Measurements from ENCODE around the gene RAPGEF4.
A peak's percentile ranks its signal among the peaks of the same experiment; 100 is the strongest.
"Not testable (repeated sequence)": the region's sequence is repeated elsewhere in the genome, so short reads cannot be mapped to it uniquely, and the experiment has no call there.

RAPGEF4 gene

DNA sequence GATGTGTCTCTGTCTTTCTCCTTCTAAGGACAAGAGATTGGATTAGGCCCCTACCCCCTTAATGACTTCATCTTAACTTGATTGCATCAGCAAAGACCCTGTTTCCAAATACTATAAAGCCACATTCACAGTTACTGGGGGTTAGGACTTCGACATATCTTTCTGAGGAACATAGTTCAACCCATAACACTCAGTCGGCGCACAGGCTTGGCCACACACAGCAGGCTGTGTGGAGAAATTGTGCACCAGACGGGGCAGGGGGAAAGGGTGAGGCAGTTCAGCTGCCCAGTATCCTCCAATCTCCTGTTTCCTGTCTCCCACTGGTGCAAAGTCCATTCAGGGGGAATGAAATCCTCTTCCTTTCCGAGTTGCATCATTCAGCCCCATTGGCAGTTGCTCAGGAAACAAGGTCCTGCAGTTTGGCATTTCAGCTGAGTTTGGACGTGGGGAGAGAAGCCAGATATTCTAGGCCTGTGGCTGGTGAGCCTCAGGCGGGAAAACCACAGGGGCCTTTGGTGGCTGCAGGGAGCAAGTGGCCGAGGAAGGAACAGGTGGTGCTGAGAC, 9.4 kb upstream of the RAPGEF4 start:
- DNase-seq (ENCODE audit: low read depth, low spot score) = no peak

DNA sequence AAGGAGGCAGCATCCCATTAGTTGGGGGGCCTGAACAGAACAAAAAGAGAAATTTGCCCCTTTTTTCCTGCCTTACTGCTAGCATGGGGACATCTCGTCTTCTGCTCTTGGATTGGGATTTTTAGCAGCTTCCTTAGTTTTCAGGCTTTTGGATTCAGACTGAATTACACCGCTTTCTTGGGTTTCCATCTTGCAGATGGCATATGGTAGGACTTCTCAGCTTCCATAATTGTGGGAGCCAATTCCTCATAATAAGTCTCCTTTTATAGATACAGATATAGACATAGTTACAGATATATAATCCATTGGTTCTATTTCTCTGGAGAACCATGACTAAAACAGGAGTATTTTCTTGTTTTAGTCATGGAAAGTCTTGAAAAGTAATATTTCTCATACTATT, 5.2 kb upstream of the RAPGEF4 start:
- no peak for DNase-seq (ENCODE audit: low read depth, low spot score)

DNA sequence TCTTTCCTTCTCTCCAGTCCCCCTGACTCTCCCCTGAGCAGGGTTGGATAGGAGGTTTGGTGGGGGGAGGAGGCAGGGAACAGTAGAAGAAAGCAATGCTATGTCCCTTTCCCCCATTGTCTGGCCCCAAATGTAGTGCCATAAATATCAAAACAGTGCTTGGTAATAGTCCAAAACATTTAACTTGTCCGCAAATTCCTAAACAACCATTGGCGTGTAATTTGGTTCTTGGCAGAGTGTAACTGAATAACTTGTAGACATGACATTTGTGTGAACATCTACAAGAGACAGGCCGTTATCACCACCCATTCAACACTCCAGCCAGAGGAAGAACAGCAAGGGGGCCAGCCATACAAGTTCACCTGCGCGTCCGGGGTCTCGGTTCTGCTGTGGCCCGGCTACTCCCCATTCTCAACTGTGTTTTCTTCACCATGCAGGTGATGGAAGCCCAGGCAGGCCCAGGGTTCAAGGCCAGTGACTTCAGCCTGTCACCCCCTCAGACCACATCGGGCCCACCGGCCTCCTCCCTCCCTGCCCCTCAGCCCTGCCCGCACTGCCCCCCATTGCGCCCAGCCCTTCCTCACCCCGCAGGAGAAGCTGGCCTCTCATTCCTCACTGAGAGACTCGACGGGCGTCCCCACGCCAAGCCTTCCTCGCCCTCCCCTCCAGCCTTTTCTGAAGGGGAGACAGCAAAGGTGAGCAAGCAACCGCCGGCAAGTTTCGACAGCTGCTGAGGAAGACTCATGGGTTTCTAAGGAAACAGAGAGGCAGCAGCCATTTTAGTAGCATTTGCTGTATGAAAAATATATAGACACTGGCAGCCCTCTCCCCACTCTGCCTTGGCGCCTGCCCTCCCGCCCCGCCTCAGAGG, 699 bp upstream of the RAPGEF4 start:
- DNase-seq (ENCODE audit: low read depth, low spot score) = no peak

DNA sequence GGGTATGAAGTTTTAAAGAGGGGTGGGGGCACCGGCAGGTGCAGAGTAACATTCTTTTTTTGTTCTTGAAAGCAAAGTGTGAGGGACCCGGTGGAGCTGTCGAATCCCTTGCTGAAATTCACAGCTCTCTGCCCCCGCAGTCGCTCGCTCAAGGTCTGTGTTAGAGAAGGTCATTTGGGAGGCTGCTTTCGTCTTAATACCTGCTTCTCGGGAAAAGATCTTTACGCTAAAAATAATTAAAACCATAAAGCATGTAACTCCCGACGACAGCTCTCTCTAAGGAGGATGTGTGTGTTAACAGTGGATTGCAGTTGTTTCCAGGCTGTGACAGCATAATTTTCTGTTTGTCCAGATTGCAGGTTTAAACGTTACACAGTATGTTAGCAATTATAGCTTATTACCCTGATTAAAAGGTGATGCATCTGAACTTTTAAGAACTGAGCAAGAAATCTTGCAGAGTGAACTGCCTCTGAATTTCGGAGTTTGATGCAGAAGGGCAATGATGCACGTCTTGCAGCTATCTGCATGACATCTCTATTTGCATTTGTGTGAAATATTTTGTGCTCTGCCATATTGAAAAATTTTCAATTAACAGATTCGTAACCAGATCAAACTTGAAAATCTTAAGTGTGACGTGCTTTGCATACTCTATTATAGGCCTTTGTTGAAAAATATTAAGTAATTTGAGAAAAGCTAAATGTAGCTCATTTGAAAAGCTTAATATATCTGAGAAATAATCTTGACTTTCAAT, 954 bp downstream of the RAPGEF4 start:
- DNase-seq (ENCODE audit: low read depth, low spot score) = no peak

DNA sequence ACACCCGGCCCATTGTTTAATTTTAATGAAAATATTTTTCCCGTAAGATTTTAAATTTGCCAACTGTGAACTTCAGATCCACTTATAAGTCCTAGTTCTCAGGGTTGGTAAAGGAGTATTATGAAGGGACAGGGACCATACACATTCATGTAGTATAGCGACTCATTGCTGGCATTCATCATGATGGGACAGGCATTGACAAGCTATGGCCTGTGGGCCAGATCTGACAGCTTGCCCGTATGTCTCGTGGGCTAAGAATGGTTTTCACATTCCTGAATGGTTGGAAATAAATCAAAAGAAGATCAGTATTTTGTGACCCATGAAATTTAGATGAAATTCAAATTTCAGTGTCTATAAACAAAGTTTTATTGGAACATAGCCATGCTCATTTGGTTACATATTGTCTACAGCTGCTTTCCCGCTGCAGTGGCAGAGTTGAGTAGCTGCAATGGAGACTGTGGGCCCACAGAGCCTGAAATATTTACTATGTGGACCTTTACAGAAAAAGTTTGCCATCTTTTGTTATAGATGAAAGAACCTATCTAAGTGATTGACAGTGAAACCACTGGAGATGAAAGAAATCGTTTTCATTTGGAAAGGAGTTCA, 4.1 kb downstream of the RAPGEF4 start:
- no peak for DNase-seq (ENCODE audit: low read depth, low spot score)

DNA sequence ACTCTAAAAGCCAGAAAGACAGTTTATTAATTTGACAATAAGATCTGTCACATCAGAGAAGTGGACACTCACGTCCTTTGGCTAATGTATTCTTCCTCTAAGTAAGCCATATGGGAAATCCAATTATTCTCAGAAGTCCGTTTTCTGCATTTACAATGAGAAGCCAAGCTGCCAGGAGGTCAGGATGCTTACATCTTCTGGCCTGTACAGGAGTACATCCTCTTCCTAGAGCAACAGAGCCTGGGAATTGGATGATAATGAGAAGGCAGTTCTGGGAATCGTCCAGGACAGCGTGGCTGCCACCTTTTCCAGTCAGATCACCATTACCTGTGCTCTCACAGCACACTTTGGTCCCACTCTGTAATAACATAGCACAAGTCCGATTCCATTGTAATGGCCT, 5.2 kb downstream of the RAPGEF4 start:
- DNase-seq (ENCODE audit: low read depth, low spot score) = no peak

DNA sequence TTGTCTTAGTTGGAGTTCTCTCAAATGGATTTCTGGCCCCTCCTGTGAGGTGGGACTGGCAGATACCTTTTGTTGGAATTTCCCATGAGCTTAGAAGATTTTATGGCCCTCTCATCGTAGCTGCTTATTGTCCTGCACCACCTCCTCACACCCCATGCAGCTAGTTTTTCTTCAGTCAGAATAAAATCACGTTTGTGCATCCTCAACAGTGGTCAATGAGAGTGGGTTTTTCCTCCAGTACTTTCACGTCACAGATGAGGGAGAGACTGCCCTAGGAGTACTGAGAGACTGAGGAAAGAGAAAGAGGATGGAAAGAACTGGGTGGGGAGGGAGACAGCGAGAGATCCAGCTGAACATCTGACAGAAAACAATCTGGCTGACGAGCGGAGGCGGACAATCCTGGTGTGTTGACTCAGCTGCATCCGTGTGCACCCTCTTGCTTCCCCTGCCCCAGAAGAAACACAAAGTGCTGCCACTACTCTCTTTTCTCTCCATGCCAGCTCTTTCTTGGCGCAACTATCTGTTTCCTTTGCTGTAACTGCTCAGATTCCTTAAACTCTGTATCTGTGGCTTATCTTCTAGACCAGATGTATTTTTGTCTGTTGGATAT, 7.4 kb downstream of the RAPGEF4 start:
- peak; percentile 41 for DNase-seq (ENCODE audit: low read depth, low spot score)

DNA sequence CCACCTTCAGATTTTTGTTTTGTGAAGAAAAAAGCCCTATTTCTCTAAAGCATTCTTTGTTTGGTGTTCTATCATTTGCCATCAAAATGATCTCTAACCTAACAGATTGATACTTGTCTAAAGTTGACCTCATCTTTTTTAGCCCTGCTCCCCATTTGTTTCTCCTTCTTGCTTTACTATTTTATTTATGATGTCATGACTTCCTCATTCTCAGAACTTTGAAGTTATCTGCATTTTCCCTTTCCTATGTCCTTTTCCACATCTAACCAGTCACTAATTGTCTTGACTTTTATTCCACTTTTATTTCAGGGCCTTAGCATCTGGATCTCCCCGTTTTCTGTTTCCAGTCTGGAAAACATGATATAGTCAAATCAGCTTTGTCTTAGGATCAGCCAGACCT, 8.3 kb downstream of the RAPGEF4 start:
- DNase-seq (ENCODE audit: low read depth, low spot score) = no peak

DNA sequence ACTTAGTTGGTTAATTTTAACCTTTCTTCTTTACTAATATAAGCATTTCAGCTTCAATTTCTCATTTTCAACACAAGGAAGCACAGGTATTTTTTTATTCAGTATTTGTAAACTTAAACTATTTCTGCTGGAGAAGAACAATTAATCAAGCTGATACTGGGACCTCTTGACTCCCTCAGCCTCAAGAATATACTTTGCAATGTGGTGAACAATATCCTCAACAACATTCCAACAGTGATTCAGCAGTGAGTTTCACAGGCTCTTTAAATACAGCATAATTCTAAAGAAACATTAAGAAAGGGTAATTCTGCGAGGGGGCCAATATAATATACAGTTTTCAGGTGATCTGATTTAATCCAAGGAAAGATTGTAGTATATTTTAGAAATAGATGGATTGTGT, 10.0 kb downstream of the RAPGEF4 start:
- no peak for DNase-seq (ENCODE audit: low read depth, low spot score)

DNA sequence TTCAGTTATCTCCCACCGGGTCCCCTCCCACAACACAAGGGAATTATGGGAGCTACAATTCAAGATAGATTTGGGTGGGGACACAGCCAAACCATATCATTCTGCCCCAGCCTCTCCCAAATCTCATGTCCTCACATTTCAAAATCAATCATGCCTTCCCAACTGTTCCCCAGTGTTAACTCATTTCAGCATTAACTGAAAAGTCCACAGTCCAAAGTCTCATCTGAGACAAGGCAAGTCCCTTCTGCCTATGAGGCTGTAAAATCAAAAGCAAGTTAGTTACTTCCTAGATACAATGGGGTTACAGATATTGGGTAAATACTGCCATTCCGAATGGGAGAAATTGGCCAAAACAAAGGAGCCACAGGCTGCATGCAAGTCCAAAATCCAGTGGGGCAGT, 12.9 kb downstream of the RAPGEF4 start:
- not testable (repeated sequence) for DNase-seq (ENCODE audit: low read depth, low spot score)

DNA sequence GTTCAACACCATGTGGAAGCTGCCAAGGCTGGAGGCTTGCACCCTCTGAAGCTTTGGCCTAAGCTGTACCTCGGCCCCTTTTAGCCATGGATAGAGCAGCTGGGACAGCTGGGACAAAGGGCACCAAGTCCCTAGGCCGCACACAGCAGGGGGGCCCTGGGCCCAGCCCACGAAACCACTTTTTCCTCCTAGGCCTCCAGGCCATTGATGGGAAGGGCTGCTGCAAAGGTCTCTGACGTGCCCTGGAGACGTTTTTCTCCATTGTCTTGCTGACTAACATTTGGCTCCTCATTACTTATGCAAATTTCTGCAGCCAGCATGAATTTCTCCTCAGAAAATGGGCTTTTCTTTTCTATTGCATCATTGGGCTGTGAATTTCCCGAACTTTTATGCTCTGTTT, 13.7 kb downstream of the RAPGEF4 start:
- DNase-seq (ENCODE audit: low read depth, low spot score) = no peak

DNA sequence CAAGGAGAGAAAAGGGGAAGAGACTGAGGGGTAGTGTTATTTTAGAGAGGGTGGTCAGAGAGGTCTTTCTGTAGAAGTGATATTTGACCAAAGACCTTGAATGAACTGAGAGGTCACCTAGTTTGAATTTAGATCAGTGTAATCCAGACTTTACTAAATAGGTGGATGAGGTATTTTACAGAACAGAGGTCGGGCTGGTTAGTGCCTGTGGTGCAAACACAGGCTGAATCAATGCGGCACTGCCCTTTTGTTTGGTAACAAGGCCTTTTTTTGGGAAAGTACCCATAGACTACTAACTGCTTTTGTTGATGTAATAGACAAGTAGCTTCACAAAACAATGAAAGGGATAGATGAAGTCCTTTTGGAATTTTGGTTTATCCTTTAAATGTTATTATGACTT, 15.9 kb downstream of the RAPGEF4 start:
- DNase-seq (ENCODE audit: low read depth, low spot score) = no peak

DNA sequence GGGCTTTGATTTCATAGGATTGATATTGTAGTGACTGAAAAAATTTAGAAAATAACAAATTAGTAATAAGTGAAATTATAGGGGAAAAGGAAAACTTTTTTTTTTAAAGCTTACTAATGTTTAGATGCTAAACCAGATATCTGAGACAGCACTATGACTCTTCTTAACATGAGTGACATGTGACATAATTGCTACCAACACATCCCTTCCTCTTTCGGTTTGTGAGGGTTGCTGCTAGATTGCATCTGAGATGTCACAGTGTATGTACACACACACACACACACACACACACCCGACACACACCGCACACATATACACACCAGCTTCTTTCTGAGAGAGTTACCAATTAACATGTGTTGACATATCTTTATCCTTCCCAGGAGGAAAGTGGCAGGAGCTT, 18.0 kb downstream of the RAPGEF4 start:
- DNase-seq (ENCODE audit: low read depth, low spot score) = no peak

DNA sequence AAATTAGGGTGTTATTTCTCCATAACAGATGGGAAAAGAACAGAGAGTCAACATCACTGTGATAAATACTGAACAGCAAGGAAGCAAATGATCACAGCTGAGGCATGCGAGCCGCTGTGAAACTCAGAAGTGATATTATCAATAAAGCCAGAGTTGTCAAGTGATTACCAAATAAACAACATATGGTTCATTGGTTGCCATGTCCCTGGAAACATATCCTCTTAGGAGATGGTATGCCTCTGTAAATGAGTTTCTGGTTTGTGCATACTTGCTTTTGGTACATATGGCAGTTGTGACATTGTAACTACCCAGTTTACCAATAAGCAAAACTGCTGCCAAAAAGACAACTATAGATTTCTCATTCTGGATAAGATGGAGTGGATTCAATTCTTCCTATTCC, 23.8 kb downstream of the RAPGEF4 start:
- no peak for DNase-seq (ENCODE audit: low read depth, low spot score)

DNA sequence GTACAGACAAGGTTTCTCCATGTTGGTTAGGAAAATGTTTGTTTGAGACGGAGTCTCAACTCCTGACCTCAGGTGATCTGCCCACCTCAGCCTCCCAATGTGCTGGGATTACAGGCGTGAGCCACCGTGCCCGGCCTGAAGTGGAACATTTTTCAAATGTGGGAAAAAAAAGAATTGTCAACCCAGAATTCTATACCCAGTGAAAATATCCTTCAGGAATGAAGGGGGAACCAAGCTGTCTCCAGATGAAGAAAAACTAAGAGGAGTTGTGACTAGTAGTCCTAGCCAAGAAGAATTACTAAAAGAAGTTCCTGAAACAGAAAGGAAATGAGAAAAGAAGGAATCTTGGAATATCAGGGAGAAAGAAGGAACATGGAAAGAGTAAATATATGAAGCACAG, 25.7 kb downstream of the RAPGEF4 start:
- no peak for DNase-seq (ENCODE audit: low read depth, low spot score)

DNA sequence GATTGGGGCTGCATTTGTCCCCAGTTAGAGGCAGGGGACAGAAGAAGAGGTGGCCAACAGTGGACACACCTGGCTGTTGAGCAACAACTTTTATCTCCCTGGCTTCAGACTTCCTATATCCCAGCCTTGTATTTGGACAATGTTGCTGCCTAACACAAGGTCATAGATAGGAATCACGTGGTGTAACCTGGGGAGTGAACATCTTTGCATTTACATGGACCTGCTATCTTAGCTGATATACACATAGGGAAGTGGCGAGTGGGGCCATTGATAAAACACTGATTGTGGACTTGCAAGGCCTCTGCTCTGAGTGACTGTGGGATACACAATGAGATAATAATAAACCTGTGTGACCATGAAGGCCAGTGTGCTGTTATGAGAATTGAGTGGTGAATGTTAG, 26.9 kb downstream of the RAPGEF4 start:
- DNase-seq (ENCODE audit: low read depth, low spot score) = no peak

DNA sequence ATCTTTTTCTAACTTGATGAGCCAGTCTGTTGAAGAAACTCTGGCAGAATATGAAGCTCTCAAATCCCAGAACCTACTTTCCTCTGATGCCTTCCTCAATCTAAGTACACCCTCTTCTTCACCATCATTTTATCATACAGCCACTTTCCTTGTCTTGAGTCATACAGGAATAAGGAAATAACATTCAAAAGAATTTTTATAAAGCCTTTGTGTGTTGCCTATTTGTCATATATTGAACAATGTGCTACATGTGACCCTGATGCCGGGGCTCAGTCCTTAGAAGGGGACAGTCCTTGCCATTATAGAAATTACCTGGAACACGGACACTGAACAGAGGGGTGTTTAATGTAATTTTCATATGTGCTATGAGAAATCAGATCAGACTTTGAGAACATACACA, 27.4 kb downstream of the RAPGEF4 start:
- no peak for DNase-seq (ENCODE audit: low read depth, low spot score)

DNA sequence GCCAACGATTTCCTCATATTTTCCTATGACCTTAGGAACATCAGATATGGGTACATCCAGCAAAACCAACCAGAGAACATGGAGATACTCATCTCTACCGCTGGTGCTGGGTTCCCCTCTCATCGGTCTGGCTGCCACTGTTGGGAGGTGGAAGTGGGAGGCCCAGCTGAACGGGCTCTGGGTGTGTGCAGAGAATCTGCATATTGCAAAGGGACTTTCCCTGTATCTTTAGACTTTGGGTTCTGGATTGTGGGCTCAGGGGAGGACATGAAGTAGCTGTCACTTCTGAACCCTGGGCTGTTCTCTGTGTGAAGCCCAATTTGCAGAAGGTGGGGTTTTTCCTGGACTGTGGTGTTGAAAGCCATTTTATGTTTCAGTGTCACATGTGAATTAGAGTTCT, 30.0 kb downstream of the RAPGEF4 start:
- DNase-seq (ENCODE audit: low read depth, low spot score) = no peak

DNA sequence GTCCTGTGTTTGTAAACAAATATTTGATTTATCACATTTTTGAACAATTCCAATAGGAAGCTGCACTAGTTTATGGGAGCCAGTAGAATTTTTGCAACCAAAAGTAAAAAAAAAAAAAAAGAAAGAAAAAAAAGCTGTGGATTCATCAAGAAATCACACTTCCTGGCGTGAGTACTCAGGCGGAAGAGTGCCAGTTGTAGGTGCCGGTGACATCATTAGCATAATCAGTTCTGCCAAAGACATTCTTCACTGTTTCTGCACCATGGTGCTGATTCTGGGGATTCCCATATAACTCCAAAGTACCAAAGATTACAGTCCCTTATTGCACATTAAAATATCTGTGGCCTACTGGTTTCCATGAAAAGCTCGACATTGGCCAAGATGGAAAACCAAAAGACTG, 32.8 kb downstream of the RAPGEF4 start:
- DNase-seq (ENCODE audit: low read depth, low spot score) = no peak

DNA sequence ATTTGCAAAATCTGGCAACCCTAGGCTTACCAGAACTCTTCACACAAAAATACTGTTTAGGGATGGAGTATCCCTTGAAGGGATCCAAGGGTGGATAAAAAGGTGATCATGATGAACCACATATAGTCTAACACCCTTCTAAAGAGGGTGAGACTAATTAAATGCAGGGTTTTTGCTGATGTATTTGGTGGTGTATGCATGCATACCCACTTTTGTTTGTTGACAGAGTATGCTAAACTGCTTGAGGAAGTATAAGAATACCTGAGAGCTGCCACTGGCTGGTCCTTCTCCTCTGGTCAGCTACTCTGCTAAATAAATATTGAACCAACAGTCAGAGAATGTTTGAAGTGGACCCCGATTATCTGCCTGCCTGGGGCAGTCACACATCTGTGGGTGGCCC, 34.2 kb downstream of the RAPGEF4 start:
- DNase-seq (ENCODE audit: low read depth, low spot score) = no peak

DNA sequence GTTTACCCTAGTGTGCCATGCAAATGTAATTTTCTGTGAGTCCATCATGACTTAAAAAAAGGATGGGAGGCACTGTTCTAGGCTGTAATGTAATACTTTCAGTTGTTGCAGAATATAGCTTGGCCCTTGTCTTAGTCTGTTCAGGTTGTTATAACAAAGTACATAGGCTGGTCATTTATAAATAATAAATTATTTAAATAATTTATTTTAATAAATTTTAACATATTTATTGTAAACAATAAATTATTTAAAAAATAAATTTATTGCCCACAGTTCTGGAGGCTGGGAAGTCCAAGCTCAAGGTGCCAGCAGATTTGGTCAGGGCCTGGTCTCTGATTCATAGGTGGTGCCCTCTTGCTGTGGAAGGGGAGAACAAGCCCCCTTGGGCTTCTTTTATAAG, 35.2 kb downstream of the RAPGEF4 start:
- no peak for DNase-seq (ENCODE audit: low read depth, low spot score)

DNA sequence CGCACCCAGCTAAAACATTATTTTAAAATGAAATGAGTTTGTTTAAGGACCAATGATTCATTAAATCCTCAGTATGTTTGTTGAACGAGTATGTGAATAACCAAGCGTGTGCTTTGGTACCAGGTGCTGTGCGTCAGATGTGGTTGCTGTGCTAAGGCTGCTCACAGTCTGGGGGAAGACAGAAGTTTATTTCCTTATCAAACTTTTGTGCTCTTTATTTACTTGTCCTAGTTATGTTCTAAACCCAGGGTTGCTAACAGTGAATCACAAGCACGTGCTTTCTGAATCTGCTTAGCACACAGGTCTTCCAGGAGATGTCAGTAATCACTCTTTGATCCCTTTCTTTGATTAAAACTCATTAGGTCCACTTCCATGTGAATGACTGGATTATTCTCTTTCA, 37.0 kb downstream of the RAPGEF4 start:
- DNase-seq (ENCODE audit: low read depth, low spot score) = no peak
